IMR-90 (cell line): ENCODE data around the gene PLVAP. TPM values are rescaled to one million over a fixed set of nuclear protein-coding genes. Genes with fewer than 3 reads are reported as not detected.

Experiments
- ATAC-seq: fragments of 200-7000 bp; cut with Tn5 transposase; 2 replicates; pipeline ENCODE4 v1.9.1; 2020; ENCODE audit warnings: low read depth, mild to moderate bottlenecking, moderate library complexity
- BruUV-seq: library from RNA; stranded (reverse); fragments of 400-500 nt; replicated peaks from 2 replicates; lab custom pipeline; 2021; lab: Mats Ljungman, UMichigan
- CTCF ChIA-PET: fragments of 300-600 bp; formaldehyde crosslinking; extraction: SDS; loops from one replicate; lab custom pipeline; 2021; ENCODE audit warnings: antibody characterized with exemption; lab: Yijun Ruan, JAX
- POLR2A ChIA-PET: fragments of 300-600 bp; sonication (Branson Sonifier 250); formaldehyde crosslinking; loops from one replicate; lab custom pipeline; 2022; ENCODE audit warnings: antibody characterized with exemption; ENCODE audit not compliant: unreplicated experiment; lab: Charles Lee
- DNase-seq: peaks from one replicate; pipeline ENCODE4 v3.0.0; 2013
- H2AFZ ChIP-seq: replicated peaks from 2 replicates; pipeline ENCODE3; 2013; ENCODE audit warnings: low read length, mild to moderate bottlenecking; ENCODE audit not compliant: poor library complexity
- H2AK5ac ChIP-seq: 2 replicates; pipeline ENCODE4 v1.6.1; 2013; ENCODE audit warnings: low read depth, low read length, inconsistent platforms
- H2AK9ac ChIP-seq: replicated peaks from 2 replicates; pipeline ENCODE3; 2013; ENCODE audit warnings: mild to moderate bottlenecking, low read depth, low read length, moderate library complexity; ENCODE audit not compliant: poor library complexity
- H2BK120ac ChIP-seq: 2 replicates; pipeline ENCODE4 v1.6.1; 2013; ENCODE audit warnings: low read depth, low read length, inconsistent platforms
- H2BK15ac ChIP-seq: 3 replicates; pipeline ENCODE4 v1.6.1; 2013; ENCODE audit warnings: low read depth, low read length, inconsistent platforms
- H2BK20ac ChIP-seq: 2 replicates; pipeline ENCODE4 v1.6.1; 2013; ENCODE audit warnings: low read depth, mild to moderate bottlenecking, inconsistent platforms, low read length, moderate library complexity
- H2BK5ac ChIP-seq: 2 replicates; pipeline ENCODE4 v1.6.1; 2013; ENCODE audit warnings: mild to moderate bottlenecking, low read depth, low read length, inconsistent platforms; ENCODE audit not compliant: poor library complexity, severe bottlenecking
- H3K14ac ChIP-seq: replicated peaks from 2 replicates; pipeline ENCODE4 v1.6.1; 2013; ENCODE audit warnings: low read depth, low read length, inconsistent platforms
- H3K18ac ChIP-seq: 2 replicates; pipeline ENCODE4 v1.6.1; 2013; ENCODE audit warnings: low read depth, low read length, control low read depth
- H3K23ac ChIP-seq: 2 replicates; pipeline ENCODE4 v1.6.1; 2013; ENCODE audit warnings: low read depth, low read length, inconsistent platforms
- H3K27ac ChIP-seq: 2 replicates; pipeline ENCODE4 v1.5.1; 2013; ENCODE audit warnings: mild to moderate bottlenecking, control low read depth, low read length; ENCODE audit not compliant: insufficient read depth
- H3K27me3 ChIP-seq: 2 replicates; pipeline ENCODE4 v1.6.1; 2013; ENCODE audit warnings: low read length; ENCODE audit not compliant: control insufficient read depth, insufficient read depth
- H3K36me3 ChIP-seq: 2 replicates; pipeline ENCODE4 v1.6.1; 2013; ENCODE audit warnings: low read length, mixed read lengths; ENCODE audit not compliant: control insufficient read depth, insufficient read depth
- H3K4ac ChIP-seq: 2 replicates; pipeline ENCODE4 v1.6.1; 2013; ENCODE audit warnings: low read depth, low read length, inconsistent platforms
- H3K4me1 ChIP-seq: 2 replicates; pipeline ENCODE4 v1.6.1; 2013; ENCODE audit warnings: low read length, mixed read lengths; ENCODE audit not compliant: control insufficient read depth, insufficient read depth
- H3K4me2 ChIP-seq: 2 replicates; pipeline ENCODE4 v1.6.1; 2013; ENCODE audit warnings: low read depth, mild to moderate bottlenecking, control low read depth, low read length, moderate library complexity
- H3K4me3 ChIP-seq: 2 replicates; pipeline ENCODE4 v1.5.1; 2013; ENCODE audit warnings: low read depth, mild to moderate bottlenecking, control low read depth, low read length, moderate library complexity; ENCODE audit not compliant: insufficient read depth
- H3K56ac ChIP-seq: 2 replicates; pipeline ENCODE4 v1.6.1; 2013; ENCODE audit warnings: low read length, inconsistent platforms; ENCODE audit not compliant: insufficient read depth; ENCODE audit errors: extremely low read depth
- H3K79me1 ChIP-seq, 2 experiments: 2 replicates each; pipeline ENCODE4 v1.6.1; 2013; ENCODE audit warnings: low read length in 2 of 2, inconsistent platforms in 1 of 2, low read depth in 1 of 2
- H3K9ac ChIP-seq: 2 replicates; pipeline ENCODE4 v1.6.1; 2013; ENCODE audit warnings: low read depth, low read length, control low read depth
- H3K9me1 ChIP-seq: 2 replicates; pipeline ENCODE4 v1.6.1; 2013; ENCODE audit warnings: low read length, inconsistent platforms; ENCODE audit not compliant: insufficient read depth
- H3K9me3 ChIP-seq: 2 replicates; pipeline ENCODE4 v1.6.1; 2013; ENCODE audit warnings: low read length; ENCODE audit not compliant: control insufficient read depth, insufficient read depth
- H4K20me1 ChIP-seq: 2 replicates; pipeline ENCODE4 v1.6.1; 2013; ENCODE audit warnings: low read length, inconsistent platforms; ENCODE audit not compliant: insufficient read depth
- H4K5ac ChIP-seq: 2 replicates; pipeline ENCODE4 v1.6.1; 2013; ENCODE audit warnings: mild to moderate bottlenecking, low read depth, low read length, control low read depth
- H4K8ac ChIP-seq, 2 experiments: 2 replicates each; pipeline ENCODE4 v1.6.1; 2013; ENCODE audit warnings: low read depth in 2 of 2, low read length in 2 of 2, control low read depth in 1 of 2, inconsistent platforms in 1 of 2
- H4K91ac ChIP-seq: 2 replicates; pipeline ENCODE4 v1.6.1; 2013; ENCODE audit warnings: low read depth, low read length, inconsistent platforms; ENCODE audit not compliant: insufficient read depth
- MAZ ChIP-seq: IDR thresholded peaks from 2 replicates; pipeline ENCODE4 v1.6.1; 2012; ENCODE audit warnings: low read depth, mild to moderate bottlenecking, low read length, improper control_type of control experiment, moderate library complexity, borderline replicate concordance
- RAD21 ChIP-seq: IDR thresholded peaks from 2 replicates; pipeline ENCODE4 v1.6.1; 2012; ENCODE audit warnings: low read length, improper control_type of control experiment
- WGBS, 2 experiments: methylation state at CpG; one replicate each; pipeline versions ENCODE4 v1.1.5 to v1.1.7; 2013; ENCODE audit warnings: missing lambda C conversion rate in 2 of 2; ENCODE audit not compliant: insufficient read length in 1 of 2; ENCODE audit errors: extremely low coverage in 2 of 2; 5-methylcytosine and 5-hydroxymethylcytosine counted together
- dilution Hi-C: fragments of 300-500 bp; cut with HindIII; formaldehyde crosslinking; loops from one replicate; pipeline ENCODE4 v1.14.3; 2018; ENCODE audit warnings: low sequenced_read_pairs; ENCODE audit not compliant: unreplicated experiment
- in situ Hi-C: fragments of 300-500 bp; cut with MboI; formaldehyde crosslinking; loops from 3 replicates; pipeline ENCODE4 v1.14.3; 2019; ENCODE audit warnings: low sequenced_read_pairs, inconsistent platforms, mixed read lengths
- intact Hi-C: fragments of 100-400 bp; cut with micrococcal nuclease; formaldehyde crosslinking; loops from 2 replicates; pipeline ENCODE4 v1.10.0; 2022
- polyA plus RNA-seq, 3 experiments: library from polyadenylated mRNA; depleted of rRNA; stranded (reverse); fragments of >200 nt; gene quantifications; 2 replicates each; pipeline ENCODE4 v1.2.3, GENCODE V29; 2012; ENCODE audit warnings: low replicate concordance in 1 of 3
- total RNA-seq: library from RNA; depleted of rRNA; stranded (reverse); fragments of >200 nt; gene quantifications from 2 replicates; pipeline ENCODE4 v1.2.3, GENCODE V29; 2012

Gene PLVAP
- total and polyA plus RNA-seq, 2 of the 4 experiments (the other 2 are of a cell fraction) = not detected

- no peak for TF ChIP-seq RAD21
Measured at GRCh38 chr19:17359905-17360800, 17.0 kb downstream of the PLVAP start (continued).

DNA sequence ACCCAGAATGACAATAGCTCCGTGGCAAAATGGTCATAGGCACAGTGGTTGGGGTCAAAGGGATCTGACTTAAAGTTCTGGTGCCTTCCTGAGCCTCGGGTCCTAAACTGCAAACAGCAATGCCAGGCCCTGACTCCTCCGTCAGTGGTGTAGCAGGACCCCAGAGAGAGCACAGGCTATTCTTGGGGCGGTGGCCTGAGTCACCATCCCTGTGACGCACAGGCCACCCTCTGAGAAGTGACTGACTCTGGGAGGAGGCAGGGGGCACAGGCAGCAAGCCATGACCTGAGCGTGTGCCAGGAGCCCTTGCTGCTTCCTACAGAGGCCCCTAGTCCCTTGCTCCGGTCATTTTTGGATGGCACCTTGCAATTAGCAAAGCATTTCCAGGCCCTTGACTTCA lies 18.7 kb downstream of the PLVAP start:
- H3K9me3 ChIP-seq = no peaks in the 10 kb centered on the region
- H2BK5ac ChIP-seq = no peak overlapping the region
- H3K27ac ChIP-seq = no peak overlapping the region
- no peak overlapping the region for H3K4me3 ChIP-seq
- H4K8ac ChIP-seq = no peak overlapping the region
- H3K18ac ChIP-seq = no peak overlapping the region
- H2BK15ac ChIP-seq = no peak overlapping the region
- H3K4me2 ChIP-seq = no peak overlapping the region
- CTCF ChIA-PET = no interaction called here
- TF ChIP-seq MAZ = no peak
- DNase-seq = no peak
- H2BK20ac ChIP-seq = no peak overlapping the region
- no peaks in the 10 kb centered on the region for H3K9me1 ChIP-seq
- 67% methylated on average over 2 of the region's 7 CpGs; no CpG with 5 or more reads in 1 of the 2 experiments for WGBS, 2 experiments
- no peaks in the 10 kb centered on the region for H3K36me3 ChIP-seq
- dilution Hi-C loops (no loop called here), in situ Hi-C loops (no loop called here), intact Hi-C loops (no loop called here)
- ATAC-seq = no peak
- peak overlapping the region; percentile 33 for H2AFZ ChIP-seq
- H2AK9ac ChIP-seq = no peak overlapping the region
- peaks cover 6% of the 10 kb centered on the region for H3K27me3 ChIP-seq
- H4K91ac ChIP-seq = no peak overlapping the region
- H3K23ac ChIP-seq = no peak overlapping the region
- H3K79me1 ChIP-seq = no peaks in the 10 kb centered on the region
- no peak overlapping the region for H3K9ac ChIP-seq
- no peak overlapping the region for H3K56ac ChIP-seq
- no peaks in the 10 kb centered on the region for H4K20me1 ChIP-seq
- POLR2A ChIA-PET = no interaction called here
- H3K14ac ChIP-seq = no peak overlapping the region
- H3K4me1 ChIP-seq = no peaks in the 10 kb centered on the region
- no peak overlapping the region for H4K5ac ChIP-seq
- no peak overlapping the region for H2AK5ac ChIP-seq
- H3K4ac ChIP-seq = no peak overlapping the region
- no TSS peak for BruUV-seq
- no peak overlapping the region for H2BK120ac ChIP-seq
